GM10266 (cell line): ENCODE results near the gene VEPH1.

Experiments
- DNase-seq: peaks from one replicate; pipeline ENCODE4 v3.0.0; 2012; ENCODE audit errors: extremely low spot score
- TF ChIP-seq, protein P1 (sequence below): IDR thresholded peaks from 2 replicates; pipeline ENCODE4 v1.5.1; 2012; ENCODE audit warnings: mild to moderate bottlenecking, low read depth; ENCODE audit not compliant: control insufficient read depth, insufficient read depth; ENCODE audit errors: missing control alignments

Gene VEPH1

DNA sequence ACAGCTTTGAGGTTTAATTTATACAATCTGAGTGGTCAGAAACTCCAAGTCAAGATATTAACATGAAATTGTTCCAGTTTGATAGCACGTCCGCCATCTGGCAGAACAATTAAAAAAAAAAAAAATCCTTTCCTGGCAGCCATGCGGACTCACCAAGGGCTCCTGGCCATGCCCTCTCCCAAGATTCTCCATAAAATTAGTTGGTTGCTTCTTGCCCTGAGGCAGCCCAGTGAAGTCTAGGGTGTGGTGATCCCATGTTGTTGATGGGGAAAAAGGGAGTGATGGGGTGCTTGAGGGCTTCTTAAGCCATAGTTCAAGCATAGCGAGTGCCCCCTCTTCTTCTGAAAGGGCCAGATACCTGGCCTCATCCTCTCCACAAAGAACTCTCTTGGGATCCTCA is 261.6 kb downstream of the VEPH1 start:
- DNase-seq, result no peak
- TF ChIP-seq, protein P1, sequence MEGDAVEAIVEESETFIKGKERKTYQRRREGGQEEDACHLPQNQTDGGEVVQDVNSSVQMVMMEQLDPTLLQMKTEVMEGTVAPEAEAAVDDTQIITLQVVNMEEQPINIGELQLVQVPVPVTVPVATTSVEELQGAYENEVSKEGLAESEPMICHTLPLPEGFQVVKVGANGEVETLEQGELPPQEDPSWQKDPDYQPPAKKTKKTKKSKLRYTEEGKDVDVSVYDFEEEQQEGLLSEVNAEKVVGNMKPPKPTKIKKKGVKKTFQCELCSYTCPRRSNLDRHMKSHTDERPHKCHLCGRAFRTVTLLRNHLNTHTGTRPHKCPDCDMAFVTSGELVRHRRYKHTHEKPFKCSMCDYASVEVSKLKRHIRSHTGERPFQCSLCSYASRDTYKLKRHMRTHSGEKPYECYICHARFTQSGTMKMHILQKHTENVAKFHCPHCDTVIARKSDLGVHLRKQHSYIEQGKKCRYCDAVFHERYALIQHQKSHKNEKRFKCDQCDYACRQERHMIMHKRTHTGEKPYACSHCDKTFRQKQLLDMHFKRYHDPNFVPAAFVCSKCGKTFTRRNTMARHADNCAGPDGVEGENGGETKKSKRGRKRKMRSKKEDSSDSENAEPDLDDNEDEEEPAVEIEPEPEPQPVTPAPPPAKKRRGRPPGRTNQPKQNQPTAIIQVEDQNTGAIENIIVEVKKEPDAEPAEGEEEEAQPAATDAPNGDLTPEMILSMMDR, result no peak

DNA sequence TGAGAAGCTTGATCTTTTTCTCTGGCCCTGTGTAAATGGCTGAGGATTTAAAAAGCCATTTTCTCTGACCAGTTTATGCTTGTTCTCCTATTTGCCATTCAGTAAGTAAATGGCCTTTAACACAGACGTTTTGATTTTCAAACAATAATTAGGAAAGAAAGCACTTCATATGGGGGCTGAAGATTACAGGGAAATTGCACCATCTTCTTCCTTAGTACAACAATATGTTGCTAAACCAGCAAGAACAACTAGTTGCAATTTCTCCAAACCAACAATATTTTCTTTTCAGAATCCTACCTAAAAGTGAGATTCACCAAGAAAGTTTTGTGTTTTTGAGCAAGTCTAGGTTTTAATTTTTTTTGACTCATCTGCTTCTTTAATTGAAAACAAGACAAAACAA is 262.8 kb downstream of the VEPH1 start:
- TF ChIP-seq, protein P1, result no peak
- no peak for DNase-seq

DNA sequence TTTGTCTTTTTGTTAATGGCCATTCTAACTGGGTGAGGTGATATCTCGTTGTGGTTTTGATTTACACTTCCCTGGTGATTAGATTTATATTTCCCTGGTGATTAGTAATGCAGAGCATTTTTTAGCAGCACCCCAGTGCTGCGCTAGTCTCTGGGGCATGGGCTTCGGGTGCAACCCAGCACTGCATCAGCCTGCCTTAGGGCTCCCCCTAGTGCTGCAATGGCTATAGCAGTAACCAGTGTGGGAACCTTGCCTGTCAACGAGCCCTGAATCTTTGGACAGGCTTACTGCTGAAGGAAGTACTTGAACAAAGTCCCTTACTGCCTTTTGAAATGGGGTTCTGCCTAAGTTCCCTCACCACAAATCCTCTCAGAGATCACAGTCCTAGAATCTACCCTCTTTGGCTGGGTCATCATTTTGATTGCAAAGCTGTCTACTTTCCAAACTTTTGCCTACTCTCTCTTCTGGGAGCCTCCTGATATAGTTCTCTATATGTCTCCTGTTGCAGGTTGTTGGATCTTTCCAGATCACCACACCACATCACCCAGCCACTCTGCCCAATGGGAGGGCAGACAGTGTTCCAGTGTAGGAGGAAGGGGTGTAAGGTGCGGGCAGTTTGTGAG is 264.0 kb downstream of the VEPH1 start:
- DNase-seq, result peak; percentile 65
- TF ChIP-seq, protein P1, result peak; percentile 94

DNA sequence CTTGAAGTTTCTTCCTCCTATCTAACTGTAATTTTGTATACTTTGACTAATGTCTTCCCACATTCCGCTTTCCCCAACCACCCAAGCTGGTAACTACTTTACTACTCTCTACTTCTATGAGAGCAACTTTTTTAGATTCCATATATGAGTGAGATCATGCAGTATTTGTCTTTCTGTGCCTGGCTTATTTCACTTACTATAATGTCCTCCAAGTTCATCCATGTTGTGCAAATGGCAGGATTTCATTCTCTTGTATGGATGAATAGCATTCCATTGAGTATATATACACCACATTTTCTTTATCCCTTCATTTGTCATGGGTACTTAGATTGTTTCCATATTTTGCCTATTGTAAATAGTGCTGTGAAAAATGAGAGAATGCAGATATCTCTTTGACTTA is 264.8 kb downstream of the VEPH1 start:
- no peak for DNase-seq
- TF ChIP-seq, protein P1, result no peak

DNA sequence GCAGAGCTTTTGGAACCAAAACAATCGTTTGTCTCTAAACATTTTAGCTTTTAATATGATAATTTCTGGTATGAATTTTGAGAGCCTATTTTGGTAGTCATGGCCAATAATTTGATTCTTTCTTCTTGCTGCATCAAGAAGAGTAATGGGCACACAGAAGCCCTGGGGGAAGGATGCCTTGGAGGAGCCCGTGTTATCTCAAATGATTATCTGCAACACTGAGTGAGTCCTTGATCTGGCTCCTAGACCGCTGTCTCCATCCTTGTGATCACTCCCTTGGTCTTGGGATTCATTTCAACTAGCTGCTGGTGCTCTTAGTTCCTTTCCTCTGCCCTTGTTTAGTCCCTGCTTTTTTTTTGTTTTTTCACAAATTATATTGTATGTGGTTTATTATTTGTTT is 265.3 kb downstream of the VEPH1 start:
- TF ChIP-seq, protein P1, result no peak
- DNase-seq, result no peak

DNA sequence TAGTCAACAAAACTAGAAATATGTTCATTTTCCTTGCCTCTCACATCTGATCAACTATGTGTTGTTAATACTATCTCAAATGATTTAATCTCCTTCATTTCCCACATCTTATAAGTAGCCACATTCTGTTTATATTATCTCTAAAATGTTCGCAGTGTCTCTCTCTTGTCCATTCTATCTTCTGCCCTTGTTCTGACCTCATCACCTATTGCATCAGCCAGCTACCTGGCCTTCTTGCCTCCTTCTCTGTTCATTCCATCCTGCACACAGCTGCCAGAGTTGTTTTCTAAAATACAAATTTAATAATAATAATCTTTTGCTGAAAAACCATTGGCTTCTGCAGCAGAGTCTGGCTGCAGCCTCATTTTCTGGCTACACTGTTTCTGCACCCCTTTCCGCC is 267.9 kb downstream of the VEPH1 start:
- no peak for DNase-seq
- TF ChIP-seq, protein P1, result no peak

DNA sequence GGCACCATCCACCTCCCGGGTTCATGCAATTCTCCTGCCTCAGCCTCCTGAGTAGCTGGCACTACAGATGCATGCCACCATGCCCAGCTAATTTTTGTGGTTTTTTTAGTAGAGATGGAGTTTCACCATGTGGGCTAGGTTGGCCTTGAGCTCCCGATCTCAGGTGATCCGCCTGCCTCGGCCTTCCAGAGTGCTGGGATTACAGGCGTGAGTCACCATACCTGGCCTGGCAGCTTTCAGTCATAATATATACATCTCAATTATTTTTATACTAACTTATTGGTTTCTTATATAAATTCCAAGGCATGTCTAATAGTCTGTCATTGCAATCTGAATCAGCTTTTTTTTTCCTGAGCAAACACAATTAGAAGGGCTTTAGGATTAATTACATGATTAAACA is 269.3 kb downstream of the VEPH1 start:
- TF ChIP-seq, protein P1, result no peak
- DNase-seq, result no peak
